ENCODE results near the gene HIVEP1. TPM values are rescaled to one million over a fixed set of nuclear protein-coding genes. Genes with fewer than 3 reads are reported as not detected.

HIVEP1 gene
- total RNA-seq, 2 donors from 2014 or later, result 22.3 to 34.4 TPM

DNA sequence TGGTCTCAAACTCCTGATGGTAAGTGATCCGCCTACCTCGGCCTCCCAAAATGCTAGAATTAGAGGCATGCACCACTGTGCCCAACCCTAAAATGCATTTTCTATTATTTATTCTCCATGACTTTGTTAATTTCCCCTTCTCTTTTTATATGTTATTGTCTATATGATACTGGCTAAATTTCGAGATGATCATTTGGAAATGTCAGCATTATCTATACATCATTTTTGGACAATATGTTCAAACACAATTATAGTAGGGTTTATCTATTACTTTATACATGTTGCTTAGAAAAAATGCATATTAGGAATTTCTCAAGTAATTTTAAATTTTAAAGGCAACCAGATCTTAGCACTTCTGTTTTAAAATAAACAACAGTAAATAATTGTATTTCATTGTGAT, 34.4 kb upstream of the HIVEP1 start:
- H3K4me1 ChIP-seq (ENCODE audit: control insufficient read depth in 1 of 2, low read depth in 2 of 2), result peaks cover 3 to 11% of the 10 kb centered on the region in 2 donors
- no peak for ATAC-seq (ENCODE audit: insufficient number of reproducible peaks, low FRiP score, low read depth)
- no peak for DNase-seq (ENCODE audit: low spot score)
- H3K27ac ChIP-seq, result no peak overlapping the region
- TF ChIP-seq, protein P1, sequence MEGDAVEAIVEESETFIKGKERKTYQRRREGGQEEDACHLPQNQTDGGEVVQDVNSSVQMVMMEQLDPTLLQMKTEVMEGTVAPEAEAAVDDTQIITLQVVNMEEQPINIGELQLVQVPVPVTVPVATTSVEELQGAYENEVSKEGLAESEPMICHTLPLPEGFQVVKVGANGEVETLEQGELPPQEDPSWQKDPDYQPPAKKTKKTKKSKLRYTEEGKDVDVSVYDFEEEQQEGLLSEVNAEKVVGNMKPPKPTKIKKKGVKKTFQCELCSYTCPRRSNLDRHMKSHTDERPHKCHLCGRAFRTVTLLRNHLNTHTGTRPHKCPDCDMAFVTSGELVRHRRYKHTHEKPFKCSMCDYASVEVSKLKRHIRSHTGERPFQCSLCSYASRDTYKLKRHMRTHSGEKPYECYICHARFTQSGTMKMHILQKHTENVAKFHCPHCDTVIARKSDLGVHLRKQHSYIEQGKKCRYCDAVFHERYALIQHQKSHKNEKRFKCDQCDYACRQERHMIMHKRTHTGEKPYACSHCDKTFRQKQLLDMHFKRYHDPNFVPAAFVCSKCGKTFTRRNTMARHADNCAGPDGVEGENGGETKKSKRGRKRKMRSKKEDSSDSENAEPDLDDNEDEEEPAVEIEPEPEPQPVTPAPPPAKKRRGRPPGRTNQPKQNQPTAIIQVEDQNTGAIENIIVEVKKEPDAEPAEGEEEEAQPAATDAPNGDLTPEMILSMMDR (IDR thresholded peaks at IDR 0.05), result no peak
- H3K9me3 ChIP-seq, result no peaks in the 10 kb centered on the region
- H3K36me3 ChIP-seq, result no peaks in the 10 kb centered on the region
- no peaks in the 10 kb centered on the region for H3K27me3 ChIP-seq (replicated peaks; ENCODE audit: insufficient read depth)
- H3K4me3 ChIP-seq, result no peak overlapping the region

GRCh38 chr6:11978169-11978987, 33.7 kb upstream of the HIVEP1 start:
- Histone ChIP-seq H3K27ac (no peak overlapping the region), H3K4me1 (ENCODE audit: control insufficient read depth in 1 of 2, low read depth in 2 of 2) (peaks cover 3 to 11% of the 10 kb centered on the region in 2 donors), H3K9me3 (no peaks in the 10 kb centered on the region), H3K4me3 (no peak overlapping the region), H3K36me3 (no peaks in the 10 kb centered on the region), H3K27me3 (replicated peaks; ENCODE audit: insufficient read depth) (no peaks in the 10 kb centered on the region)
- DNase-seq (ENCODE audit: low spot score) (no peak), ATAC-seq (ENCODE audit: insufficient number of reproducible peaks, low FRiP score, low read depth) (no peak)
- TF ChIP-seq, protein P1 (IDR thresholded peaks at IDR 0.05), result no peak

DNA sequence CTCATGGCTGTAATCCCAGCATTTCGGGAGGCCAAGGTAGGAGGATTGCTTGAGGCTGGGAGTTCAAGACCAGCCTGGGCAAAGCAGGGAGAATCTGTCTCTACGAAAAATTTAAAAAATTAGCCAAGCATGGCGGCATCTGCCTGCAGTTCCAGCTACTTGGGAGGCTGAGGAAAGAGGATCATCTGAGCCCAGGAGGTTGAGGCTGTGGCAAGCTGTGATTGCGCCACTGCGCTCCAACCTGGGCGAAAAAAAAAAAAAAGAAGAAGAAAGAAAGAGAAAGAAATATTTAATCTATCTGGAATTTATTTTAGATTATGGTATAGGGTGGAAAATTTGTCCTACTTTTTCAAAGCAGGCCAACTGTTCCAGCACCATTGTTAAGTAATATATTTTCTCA, 32.2 kb upstream of the HIVEP1 start:
- TF ChIP-seq, protein P1 (IDR thresholded peaks at IDR 0.05), result no peak
- Histone ChIP-seq H3K9me3 (no peaks in the 10 kb centered on the region), H3K4me3 (no peak overlapping the region), H3K27me3 (replicated peaks; ENCODE audit: insufficient read depth) (no peaks in the 10 kb centered on the region), H3K4me1 (ENCODE audit: control insufficient read depth in 1 of 2, low read depth in 2 of 2) (no peaks in the 10 kb centered on the region), H3K36me3 (no peaks in the 10 kb centered on the region), H3K27ac (no peak overlapping the region)
- DNase-seq (ENCODE audit: low spot score) (no peak), ATAC-seq (ENCODE audit: insufficient number of reproducible peaks, low FRiP score, low read depth) (no peak)

DNA sequence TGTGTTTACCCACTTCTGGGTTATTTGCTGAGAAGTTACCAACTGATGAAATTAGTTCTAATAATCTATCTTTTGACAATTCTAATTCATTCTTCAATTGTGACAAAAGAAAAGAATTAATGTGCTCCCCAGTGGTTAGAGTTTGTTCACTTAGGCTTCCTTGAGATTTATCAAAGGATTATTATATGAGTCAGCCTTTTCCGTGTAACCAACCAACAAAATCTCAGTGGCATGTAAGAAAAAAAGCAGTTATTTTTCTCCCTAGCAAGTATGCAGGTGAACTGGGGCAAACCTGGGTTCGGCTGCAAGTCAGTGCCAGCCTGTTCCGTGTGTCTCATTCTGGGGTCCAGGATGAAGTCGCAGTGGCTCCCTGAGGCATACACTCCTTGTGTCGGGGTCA, 28.8 kb upstream of the HIVEP1 start:
- H3K36me3 ChIP-seq, result no peaks in the 10 kb centered on the region
- H3K27ac ChIP-seq, result no peak overlapping the region
- ATAC-seq (ENCODE audit: insufficient number of reproducible peaks, low FRiP score, low read depth) (no peak), DNase-seq (ENCODE audit: low spot score) (no peak)
- TF ChIP-seq, protein P1 (IDR thresholded peaks at IDR 0.05), result no peak
- no peaks in the 10 kb centered on the region for H3K9me3 ChIP-seq
- H3K27me3 ChIP-seq (replicated peaks; ENCODE audit: insufficient read depth), result no peaks in the 10 kb centered on the region
- no peaks in the 10 kb centered on the region for H3K4me1 ChIP-seq (ENCODE audit: control insufficient read depth in 1 of 2, low read depth in 2 of 2)
- no peak overlapping the region for H3K4me3 ChIP-seq

DNA sequence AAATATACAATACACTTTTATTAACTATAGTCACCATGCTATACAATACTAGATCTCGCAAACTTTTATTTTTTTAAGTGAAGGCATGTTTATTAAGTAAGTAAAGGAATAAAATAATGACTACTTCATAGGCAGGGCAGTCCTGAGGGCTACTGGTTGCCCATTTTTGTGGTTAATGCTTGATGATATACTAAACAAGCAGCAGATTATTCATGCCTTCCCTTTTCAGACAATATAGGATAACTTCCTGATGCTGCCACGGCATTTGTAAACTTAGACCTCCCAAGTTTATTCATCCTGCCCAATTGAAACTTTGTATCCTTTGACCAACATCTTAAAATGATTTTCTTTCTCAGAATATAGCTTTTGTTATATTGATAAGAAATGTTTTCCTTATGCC, 24.7 kb upstream of the HIVEP1 start:
- no peak overlapping the region for H3K4me3 ChIP-seq
- H3K4me1 ChIP-seq (ENCODE audit: control insufficient read depth in 1 of 2, low read depth in 2 of 2), result no peaks in the 10 kb centered on the region
- no peaks in the 10 kb centered on the region for H3K9me3 ChIP-seq
- H3K27ac ChIP-seq, result no peak overlapping the region
- no peaks in the 10 kb centered on the region for H3K36me3 ChIP-seq
- TF ChIP-seq, protein P1 (IDR thresholded peaks at IDR 0.05), result no peak
- ATAC-seq (ENCODE audit: insufficient number of reproducible peaks, low FRiP score, low read depth) (no peak), DNase-seq (ENCODE audit: low spot score) (no peak)
- no peaks in the 10 kb centered on the region for H3K27me3 ChIP-seq (replicated peaks; ENCODE audit: insufficient read depth)
